NOMO-1 (cell line): ENCODE data around the gene PARD3.

ENCODE experiments used
- DNase-seq, 2 experiments: peaks; one replicate each; lab custom pipeline; 2025; ENCODE audit not compliant: unreplicated experiment in 2 of 2; lab: John Stamatoyannopoulos, UW

Gene PARD3

GRCh38 chr10:34250722-34251121, 564.4 kb downstream of the PARD3 start:
- no peak for DNase-seq

DNA sequence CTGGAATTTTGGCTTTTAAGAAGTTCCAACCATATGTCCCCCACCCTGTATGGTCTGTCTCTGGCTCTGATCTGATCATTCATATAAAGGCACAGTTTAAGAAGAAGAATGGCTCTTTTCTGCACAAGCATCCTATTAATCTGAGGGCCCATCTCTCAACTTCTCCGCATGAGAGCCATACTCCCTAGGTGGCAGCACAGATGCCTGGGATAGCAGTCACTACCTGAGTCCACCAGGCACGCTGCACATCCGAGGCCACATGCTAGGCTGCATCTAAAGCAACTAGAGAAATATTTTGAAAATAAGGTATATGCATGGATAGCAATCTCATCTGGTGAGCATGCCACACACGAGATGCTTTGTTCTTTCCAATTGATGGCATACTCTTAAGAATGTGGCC, 565.5 kb downstream of the PARD3 start:
- DNase-seq = no peak

- DNase-seq = no peak
These were observed 567.5 kb downstream of the PARD3 start for GRCh38 chr10:34247560-34247959.

GRCh38 chr10:34244756-34245484, 570.2 kb downstream of the PARD3 start:
- DNase-seq = no peak

DNA sequence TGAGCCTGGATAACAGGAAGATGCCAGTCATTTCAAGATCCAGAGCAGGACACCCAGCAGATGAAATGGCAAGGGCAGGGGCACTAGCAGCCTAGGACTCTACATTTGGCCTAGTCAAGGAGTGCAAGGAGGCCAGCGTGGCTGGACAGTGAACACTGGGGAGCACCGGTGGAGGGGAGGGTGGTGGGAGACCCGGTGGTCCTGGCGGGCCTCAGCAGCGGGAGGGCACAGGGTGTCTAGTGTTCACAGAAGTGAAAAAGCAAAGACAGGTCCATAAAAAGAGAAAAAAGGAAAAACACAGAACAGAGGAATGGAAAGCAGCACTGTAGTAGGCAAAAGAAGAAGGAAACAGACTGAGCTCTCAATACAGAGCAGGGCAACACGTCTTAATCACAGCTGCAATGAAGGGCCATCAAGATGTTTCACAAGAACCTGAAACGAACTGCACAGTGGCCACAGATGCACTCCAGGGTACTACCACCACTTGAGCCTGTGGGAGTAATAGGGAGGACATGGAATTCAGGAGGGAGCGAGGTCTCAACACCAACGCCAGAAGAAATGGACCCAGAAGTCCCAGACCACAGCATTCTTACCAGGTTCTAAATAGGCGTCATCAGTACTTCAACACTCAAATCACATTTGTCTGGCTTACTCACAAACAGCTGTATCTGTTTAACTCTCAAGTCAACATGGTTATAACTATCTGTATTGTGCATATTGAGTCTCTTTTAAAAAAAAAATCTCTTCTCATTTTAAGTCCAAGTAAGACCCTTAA, 573.7 kb downstream of the PARD3 start:
- no peak for DNase-seq

DNA sequence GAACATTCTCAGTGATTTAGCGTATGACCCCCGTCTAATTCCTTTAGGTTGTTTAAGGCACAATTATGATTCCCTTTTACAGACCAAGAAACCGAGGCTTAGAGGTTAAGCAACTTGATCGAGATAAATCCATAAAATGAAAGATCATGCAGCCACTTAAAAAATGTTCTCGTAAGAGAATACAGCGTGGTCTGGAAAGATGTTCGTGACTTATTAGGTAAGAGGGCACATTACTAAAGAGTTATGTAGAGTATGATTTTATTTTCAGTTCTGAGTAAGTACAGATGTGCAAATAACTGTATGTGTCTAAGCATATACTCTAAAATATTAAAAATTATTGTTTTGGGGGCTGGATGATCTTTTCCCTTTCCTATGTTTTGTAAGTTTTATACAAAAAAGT, 575.1 kb downstream of the PARD3 start:
- no peak for DNase-seq

DNA sequence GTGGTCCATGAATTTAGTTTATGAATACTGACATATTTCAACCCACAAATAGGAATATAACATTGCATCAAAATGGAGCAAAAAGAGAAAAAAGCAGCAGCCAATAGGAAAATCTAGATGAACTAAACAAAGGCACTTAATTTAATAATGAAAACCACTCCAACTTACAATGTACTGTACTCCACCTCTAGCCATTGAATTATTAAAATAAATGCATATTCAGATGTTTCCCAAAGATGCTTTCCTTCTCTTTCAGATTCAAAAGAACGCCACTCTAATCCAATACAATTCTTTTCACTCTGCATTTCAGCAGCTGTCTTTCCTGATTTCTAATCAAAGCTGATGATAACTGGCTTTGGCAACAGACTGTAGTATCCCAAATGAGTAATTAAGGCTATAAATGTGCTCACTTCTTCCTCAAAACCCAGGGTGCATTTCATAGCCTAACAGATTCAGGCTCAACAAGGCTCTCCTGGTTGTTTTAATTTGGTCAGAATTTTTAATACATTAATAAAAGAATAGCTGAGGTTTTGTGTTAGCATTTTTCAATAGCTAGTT, 577.1 kb downstream of the PARD3 start:
- DNase-seq = no peak

DNA sequence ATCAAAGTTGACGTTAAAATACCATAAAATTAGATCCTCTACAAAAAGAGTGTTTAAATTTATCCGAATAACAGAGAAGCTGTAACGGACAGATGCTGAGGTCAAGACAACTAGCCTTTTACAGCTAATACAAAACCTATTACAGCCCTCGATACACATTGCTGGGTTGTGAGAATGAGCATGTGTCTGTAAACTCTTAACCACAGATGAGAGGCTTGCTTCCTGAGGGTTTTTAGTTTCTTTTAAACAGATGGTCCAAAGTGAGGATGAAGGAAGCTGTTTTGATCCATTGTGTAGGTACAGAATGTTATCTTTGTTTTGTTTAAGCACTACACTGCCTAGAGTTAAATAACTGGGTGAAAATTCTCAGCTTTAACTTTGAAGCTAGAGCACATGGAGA, 578.2 kb downstream of the PARD3 start:
- DNase-seq = no peak

GRCh38 chr10:34235164-34235832, 579.8 kb downstream of the PARD3 start:
- DNase-seq = no peak

DNA sequence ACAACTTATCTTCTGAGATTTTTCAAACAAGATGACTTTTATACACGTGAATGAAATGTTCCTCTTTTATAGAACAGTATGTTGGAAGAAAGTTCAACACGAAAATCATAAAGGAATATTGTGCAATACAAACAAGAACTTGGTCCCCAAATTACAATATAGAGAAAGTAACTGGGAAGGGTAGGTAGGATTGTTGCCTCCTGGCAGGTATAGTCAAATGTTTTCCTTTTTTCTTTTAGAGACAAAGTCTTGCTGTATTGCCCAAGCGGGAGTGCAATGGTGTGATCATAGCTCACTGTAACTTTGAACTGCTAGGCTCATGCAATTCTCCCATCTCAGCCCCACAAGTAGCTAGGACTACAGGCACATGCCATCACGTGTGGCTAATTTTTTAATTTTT, 582.6 kb downstream of the PARD3 start:
- DNase-seq = no peak

DNA sequence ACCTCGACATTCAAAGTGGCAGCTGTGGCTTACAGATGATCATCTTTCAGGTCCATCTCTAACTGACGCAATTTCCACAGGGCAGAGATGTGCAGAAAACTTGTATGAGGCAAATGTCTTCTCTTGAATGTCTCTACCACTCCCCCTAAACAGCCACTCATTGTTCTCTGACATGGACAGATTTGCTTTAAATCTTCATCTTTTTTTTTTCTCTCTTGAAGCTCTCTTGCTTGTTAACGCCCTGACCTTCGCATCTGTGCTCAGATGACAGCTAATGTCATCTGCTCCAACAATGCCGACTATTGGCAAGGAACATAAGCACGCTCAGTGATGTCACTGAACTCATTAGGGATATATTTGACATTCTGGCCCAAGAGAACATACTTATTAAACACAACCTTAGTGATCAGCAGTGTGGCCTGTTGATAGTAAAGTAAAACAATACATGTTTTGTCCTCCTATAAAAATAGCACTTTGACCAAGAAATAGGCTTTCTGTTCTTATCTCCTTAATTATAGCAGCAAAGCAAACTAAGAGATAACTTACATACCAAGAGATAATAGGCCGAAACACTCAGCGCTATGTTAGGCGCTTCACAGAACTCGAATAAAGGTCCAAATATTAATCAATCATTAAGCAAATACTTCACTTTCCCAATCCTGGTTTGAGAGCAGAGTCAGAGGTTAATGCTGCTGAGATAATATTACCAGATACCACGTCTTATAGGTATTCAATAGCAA, 583.5 kb downstream of the PARD3 start:
- DNase-seq = no peak

DNA sequence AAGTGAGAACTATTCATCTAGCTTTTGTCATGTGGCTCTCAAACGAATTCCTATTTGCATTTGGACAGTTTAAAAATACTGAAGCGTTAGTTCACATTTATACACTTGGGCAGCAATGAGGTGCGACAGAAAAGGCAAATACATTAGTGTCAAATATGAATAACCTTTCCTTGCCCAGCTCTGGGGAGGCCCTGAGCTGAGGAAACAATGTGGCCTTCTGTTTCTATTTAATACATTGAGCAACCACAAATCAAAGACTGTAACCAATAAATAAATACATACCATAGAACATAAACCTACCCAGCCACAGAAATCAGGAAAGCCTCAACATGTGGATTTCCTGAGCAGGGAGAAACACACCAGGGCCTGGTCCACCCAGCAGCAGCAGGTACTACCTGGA, 585.2 kb downstream of the PARD3 start:
- no peak for DNase-seq

GRCh38 chr10:34228066-34228465, 587.0 kb downstream of the PARD3 start:
- no peak for DNase-seq

- no peak for DNase-seq
These were observed 590.5 kb downstream of the PARD3 start for GRCh38 chr10:34224639-34225038.

GRCh38 chr10:34223658-34224057, 591.4 kb downstream of the PARD3 start:
- DNase-seq = no peak

GRCh38 chr10:34222359-34222758, 592.7 kb downstream of the PARD3 start:
- no peak for DNase-seq

DNA sequence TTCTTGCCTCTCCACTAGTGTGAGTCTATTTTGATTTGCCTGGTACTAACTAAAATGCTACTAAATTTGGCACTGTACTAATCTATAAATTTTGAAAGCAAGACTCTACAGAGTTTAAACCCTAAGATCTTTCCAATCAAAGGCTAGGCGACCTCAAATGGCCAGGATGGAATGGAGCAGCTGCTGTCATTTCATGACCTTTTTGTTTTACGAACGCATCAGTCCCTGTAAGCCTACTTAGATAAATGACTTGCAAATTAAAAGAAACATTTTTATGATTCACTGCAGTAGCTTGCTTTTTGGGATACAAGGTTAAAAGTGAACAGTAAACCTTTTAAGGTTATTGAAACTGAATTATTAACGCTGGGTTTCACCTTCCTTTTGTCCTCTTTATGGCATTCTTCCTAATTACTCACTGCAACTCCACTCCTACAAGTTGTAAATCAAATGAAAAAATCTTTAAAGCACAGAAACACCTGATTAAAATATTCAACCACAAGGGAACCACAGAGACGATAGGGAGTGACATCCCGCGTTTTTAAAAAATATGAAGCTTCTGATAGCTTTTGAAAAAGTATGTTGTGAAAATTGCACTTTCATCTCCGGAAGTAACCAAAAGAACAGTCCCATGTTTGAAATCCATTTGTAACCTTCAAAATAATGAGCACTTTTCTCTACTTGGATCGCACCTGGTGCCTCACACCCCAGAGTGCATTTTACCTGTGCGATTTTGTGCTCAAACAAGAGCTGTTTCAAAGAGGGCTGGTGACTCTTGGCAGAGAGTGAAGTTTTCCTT, 595.1 kb downstream of the PARD3 start:
- DNase-seq = no peak

- DNase-seq = no peak
These were observed 597.6 kb downstream of the PARD3 start for GRCh38 chr10:34217524-34217923.

DNA sequence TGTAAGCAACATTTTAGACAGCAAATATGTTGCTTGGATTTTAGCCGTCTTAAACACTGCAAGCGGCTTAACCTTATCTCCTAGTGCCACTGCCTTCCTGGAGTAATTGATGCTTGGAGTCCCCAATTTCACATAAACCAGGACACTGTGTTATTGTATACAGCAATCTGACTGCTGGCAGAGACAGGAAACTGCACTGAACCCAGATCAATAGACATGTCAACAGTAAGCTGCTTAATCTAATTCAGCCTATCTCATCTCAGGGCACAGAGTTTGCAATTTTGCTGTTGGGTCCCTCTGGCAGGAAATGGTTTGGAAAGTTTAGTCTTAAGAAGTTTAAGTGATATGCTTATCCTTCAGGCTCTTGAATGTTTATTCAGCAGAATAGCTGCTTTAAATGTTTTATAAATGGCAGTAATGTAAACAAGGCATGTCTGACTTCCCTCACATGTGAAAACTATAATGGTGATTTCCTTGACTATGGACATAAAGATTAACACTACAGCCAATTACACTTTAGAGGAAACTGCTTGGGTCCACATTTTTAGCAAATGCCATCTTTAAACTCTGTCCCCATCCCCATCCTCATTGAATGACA, 598.6 kb downstream of the PARD3 start:
- DNase-seq = no peak

GRCh38 chr10:34213805-34214197, 601.3 kb downstream of the PARD3 start:
- no peak for DNase-seq
